GM23338 (cell line): Measurements from ENCODE around the gene MIEF2.

ENCODE experiments used
- CREB1 ChIP-seq: fragments of 250-450 bp; sonication (Bioruptor Pico); IDR thresholded peaks from 2 replicates; pipeline ENCODE4 v1.5.0; 2020; ENCODE audit warnings: low read depth, mild to moderate bottlenecking, moderate library complexity
- EZH2 ChIP-seq: fragments of 200-600 bp; sonication (generic); IDR thresholded peaks from one replicate; pipeline ENCODE4 v1.8.0; 2017; ENCODE audit warnings: antibody characterized with exemption, mild to moderate bottlenecking, low read depth; ENCODE audit not compliant: unreplicated experiment
- TF ChIP-seq, protein P1 (sequence below), 2 experiments: fragments of 200-600 bp in 1 of 2; sonication (generic) in 1 of 2; conservative IDR thresholded peaks; 2 replicates each; pipeline versions ENCODE4 v1.5.1 to v1.6.1; 2016 to 2017; ENCODE audit warnings: antibody characterized with exemption in 2 of 2, low read depth in 2 of 2, mild to moderate bottlenecking in 2 of 2, moderate library complexity in 1 of 2

DNA sequence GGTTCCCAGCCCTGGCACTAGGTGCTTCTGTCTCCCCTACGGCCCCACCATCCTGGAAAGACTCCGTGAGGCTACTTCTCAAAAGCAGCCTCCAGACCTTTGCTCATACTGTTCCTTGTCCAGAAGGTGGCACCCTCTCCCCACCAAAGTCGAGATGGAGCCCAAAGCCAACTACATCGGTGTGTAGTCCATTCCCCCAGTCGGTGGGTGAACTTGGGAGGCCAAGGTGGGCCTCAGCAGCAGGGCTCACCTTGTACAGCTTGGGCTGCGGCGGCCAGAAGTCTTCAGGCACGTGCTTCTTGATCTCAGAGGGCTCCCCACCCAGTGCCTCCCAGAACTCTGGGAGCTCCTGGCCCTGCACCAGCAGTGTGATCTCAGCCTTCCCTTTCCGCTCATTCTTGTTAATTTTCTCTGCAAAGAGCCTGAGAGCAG is 12.1 kb upstream of the MIEF2 start:
- TF ChIP-seq, protein P1, sequence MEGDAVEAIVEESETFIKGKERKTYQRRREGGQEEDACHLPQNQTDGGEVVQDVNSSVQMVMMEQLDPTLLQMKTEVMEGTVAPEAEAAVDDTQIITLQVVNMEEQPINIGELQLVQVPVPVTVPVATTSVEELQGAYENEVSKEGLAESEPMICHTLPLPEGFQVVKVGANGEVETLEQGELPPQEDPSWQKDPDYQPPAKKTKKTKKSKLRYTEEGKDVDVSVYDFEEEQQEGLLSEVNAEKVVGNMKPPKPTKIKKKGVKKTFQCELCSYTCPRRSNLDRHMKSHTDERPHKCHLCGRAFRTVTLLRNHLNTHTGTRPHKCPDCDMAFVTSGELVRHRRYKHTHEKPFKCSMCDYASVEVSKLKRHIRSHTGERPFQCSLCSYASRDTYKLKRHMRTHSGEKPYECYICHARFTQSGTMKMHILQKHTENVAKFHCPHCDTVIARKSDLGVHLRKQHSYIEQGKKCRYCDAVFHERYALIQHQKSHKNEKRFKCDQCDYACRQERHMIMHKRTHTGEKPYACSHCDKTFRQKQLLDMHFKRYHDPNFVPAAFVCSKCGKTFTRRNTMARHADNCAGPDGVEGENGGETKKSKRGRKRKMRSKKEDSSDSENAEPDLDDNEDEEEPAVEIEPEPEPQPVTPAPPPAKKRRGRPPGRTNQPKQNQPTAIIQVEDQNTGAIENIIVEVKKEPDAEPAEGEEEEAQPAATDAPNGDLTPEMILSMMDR (conservative IDR thresholded peaks at IDR 0.05; ENCODE audit: low read depth in 2 of 2) = peak; percentile 70 to 89
- TF ChIP-seq EZH2 = no peak
- no peak for TF ChIP-seq CREB1 (CRISPR knock-in tag)
